Uterus (tissue), 2 donors: ENCODE data around the gene TMEM129.
A peak's percentile ranks its signal among the peaks of the same experiment; 100 is the strongest.

Experiments used
- POLR2A ChIP-seq, 2 donors: fragments of 450-650 bp; IDR thresholded peaks; one replicate each; pipeline ENCODE4 v1.6.1; 2016; ENCODE audit warnings: antibody characterized with exemption in 2 of 2, mild to moderate bottlenecking in 1 of 2, moderate library complexity in 1 of 2
- TF ChIP-seq, protein P1 (sequence below), 4 experiments: fragments of 200-600 bp in 2 of 4; fragments of 450-650 bp in 2 of 4; sonication (generic) in 2 of 4; IDR thresholded peaks; one replicate each; pipeline ENCODE4 v1.5.1; 2016 to 2019; ENCODE audit warnings: antibody characterized with exemption in 4 of 4, mild to moderate bottlenecking in 2 of 4, moderate library complexity in 1 of 4

- TF ChIP-seq, protein P1, sequence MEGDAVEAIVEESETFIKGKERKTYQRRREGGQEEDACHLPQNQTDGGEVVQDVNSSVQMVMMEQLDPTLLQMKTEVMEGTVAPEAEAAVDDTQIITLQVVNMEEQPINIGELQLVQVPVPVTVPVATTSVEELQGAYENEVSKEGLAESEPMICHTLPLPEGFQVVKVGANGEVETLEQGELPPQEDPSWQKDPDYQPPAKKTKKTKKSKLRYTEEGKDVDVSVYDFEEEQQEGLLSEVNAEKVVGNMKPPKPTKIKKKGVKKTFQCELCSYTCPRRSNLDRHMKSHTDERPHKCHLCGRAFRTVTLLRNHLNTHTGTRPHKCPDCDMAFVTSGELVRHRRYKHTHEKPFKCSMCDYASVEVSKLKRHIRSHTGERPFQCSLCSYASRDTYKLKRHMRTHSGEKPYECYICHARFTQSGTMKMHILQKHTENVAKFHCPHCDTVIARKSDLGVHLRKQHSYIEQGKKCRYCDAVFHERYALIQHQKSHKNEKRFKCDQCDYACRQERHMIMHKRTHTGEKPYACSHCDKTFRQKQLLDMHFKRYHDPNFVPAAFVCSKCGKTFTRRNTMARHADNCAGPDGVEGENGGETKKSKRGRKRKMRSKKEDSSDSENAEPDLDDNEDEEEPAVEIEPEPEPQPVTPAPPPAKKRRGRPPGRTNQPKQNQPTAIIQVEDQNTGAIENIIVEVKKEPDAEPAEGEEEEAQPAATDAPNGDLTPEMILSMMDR (IDR thresholded peaks at IDR 0.05): peak in 1 of 4 experiments; percentile 1
- no peak for TF ChIP-seq POLR2A (IDR thresholded peaks at IDR 0.05)
Observed at GRCh38 chr4:1684506-1685234, 36.5 kb downstream of the TMEM129 start.
